SH-SY5Y (cell line): ENCODE measurements around the gene THSD4.

Experiments
- GATA2 ChIP-seq: IDR thresholded peaks from 2 replicates; pipeline ENCODE4 v1.6.1; 2011; ENCODE audit warnings: mild to moderate bottlenecking, low read depth, low read length
- GATA3 ChIP-seq: IDR thresholded peaks from 2 replicates; pipeline ENCODE4 v1.6.1; 2011; ENCODE audit warnings: low read depth, mild to moderate bottlenecking, low read length, moderate library complexity

Gene THSD4

DNA sequence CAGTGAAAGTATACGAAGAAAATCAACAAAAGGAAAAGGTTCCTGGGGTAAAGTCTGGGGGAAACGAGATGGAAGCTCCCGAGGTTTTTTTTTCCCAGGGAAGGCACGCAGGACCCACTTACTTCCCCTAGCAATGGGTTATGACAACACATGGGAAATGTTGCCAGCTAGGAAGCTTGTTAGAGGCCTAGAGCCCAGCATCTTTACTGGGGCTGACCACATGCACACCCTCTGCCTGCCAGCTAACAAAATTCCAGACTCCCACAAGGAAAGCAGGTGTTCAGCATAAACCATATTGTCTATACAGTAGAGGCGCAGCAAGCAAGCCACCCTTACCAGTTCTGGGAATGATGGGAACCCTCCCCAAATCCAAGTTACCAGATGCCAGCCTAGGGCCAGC, 436.3 kb downstream of the THSD4 start:
- TF ChIP-seq GATA2, result no peak
- no peak for TF ChIP-seq GATA3

DNA sequence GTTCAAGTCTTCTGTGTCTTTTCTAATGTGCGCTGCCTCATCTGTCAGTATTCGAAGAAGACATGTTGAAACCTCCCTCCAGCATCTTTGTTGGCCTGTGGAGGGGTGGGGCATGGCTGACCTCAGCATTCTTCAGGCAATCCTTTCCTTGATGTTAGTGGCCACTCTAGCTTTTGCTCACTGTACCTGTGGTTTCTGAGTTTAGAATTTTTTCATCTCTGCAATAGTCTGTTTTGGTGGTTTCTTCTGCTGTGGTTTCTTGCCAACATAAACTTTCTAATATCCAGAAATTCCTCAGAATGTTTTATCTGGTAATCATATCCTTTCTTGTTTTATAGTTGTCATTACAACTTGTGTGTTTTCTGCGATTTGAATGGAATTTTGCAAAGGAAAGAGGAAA, 443.8 kb downstream of the THSD4 start:
- TF ChIP-seq GATA2, result no peak
- TF ChIP-seq GATA3, result no peak

DNA sequence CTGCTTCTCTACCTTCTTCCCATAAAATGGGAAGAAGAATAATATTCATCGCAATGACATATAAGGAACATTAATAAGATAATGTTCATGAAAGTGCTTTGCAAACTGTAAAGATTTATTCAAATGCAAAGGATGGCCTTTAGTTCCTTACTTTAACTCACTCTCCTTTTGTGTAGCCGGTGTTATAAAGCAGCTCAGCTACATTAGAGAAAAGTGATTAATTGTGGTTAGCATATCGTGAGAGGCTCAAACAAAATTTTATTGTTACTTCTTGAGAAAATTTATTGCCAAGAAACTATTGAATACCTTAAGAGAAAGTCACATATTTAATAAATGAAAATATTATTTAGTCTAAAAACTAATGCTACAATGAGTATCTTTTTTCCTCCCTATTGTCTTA, 444.3 kb downstream of the THSD4 start:
- TF ChIP-seq GATA3 (no peak), GATA2 (no peak)

DNA sequence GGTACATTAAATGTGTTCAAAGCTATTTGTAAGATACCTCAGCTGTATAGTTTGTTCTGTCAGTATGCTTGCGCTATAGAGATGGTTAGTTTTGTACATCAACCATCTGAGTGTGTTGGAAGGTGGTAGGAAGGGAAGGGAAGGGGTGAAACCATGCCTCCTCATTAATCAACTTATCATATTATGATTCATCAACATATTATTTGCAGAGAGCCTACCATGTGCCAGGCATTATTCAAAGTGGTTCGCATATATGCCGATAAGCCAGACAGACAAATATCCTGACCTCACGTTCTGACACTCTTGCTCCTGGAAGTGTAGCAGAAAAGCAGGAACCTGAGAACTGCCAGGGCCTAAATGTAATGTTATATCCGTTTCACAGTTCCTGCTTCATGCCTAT, 447.0 kb downstream of the THSD4 start:
- TF ChIP-seq GATA3 (no peak), GATA2 (no peak)

DNA sequence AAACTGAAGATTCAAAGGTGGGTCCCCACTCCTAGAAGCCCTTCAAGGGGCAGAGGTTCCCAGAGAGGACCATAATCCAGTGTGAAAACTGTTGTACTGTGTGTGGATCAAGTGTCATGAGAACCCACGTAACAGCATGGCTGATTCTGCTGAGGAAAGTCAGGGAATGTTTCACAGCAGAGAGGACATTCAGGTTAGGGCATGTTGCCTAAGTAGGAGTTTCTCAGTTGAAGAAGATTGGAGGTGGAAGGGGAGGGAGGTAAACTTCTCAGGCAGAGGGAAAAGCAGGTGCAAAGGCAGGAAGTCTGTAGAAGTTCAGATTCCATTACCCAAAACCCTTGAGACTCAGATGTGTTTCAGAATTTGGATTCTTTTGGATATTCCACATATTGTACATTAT, 448.9 kb downstream of the THSD4 start:
- TF ChIP-seq GATA3, result no peak
- no peak for TF ChIP-seq GATA2

DNA sequence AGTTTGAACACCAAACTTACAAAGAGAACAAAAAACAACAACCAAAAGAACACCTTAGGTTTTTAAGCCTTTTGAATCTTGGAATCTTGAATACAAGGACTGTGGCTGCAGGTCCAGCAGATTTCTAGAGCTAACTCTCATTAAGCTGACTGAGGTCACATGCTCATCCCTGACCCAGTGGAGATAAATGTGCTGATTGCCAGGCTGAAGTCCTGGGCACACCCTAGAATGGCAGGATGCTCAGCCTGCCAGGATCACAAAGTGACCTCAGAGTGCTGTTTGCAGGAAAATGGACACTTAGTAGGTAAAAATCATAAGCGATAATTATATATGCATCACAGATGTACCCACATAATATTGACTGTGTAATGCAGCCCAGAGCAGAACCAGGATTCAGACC, 449.7 kb downstream of the THSD4 start:
- TF ChIP-seq GATA3, result no peak
- no peak for TF ChIP-seq GATA2

DNA sequence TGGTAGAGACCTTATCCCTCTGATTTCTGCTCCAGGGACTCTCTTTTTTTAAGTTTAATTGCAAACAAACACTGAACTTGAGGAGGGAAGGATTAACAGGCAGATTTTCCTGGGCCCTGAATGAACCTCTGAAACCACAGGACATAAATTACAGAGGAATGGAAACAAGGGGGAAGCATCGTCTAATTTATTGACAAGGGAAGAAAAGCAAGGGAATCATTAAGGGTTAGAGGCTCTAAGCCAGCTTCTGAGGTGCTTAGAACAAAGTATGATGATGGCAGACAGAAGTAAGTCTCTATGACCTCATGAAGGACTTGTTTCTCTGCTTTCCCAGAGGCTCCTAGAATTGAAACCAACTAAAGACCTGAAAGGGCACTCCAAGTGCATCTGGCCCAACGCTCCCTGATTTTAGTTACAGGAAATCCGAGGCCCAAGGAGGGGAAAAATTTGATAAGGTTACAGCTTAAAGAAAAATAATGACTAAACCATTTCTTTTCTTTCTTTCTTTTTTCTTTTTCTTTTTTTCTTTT, 450.4 kb downstream of the THSD4 start:
- no peak for TF ChIP-seq GATA2
- no peak for TF ChIP-seq GATA3

DNA sequence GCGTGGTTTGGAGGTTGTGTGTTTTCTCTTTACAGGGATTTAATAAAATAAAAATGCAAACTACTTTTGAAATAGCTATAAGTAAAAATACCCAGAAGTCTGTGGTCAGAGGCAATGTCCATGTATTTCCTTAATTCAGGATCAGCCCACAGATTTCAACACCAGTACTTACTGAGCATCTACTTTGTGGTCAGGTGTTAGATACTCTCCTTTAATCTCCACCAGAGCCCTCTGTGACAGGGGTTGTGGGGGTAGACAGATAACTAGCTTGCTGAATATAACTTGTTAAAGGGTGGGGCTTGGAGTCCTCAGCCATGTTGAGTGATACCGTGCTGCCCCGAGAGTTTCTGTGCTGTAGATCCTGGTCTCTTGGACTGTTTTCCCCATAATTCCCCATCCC, 451.0 kb downstream of the THSD4 start:
- no peak for TF ChIP-seq GATA3
- no peak for TF ChIP-seq GATA2

DNA sequence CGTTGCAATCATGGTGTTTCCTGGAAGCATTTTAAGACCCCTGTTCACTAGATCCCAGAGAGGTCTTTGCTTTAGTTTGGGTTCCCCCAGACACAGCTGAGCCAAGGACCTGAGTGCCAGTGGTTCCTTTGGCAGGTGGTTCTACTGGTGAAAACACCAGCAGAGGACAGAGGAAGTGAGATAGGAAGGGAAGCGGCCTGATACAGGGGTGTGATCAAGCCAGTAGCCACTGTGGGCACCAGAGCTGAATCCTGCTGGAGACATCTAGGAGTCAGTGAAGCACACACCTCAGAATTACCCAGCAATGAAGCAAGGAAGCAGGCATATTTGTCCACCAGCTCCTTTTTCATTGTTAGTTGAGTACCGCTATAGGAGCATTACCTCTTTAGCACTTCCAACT, 451.9 kb downstream of the THSD4 start:
- TF ChIP-seq GATA3, result no peak
- no peak for TF ChIP-seq GATA2

DNA sequence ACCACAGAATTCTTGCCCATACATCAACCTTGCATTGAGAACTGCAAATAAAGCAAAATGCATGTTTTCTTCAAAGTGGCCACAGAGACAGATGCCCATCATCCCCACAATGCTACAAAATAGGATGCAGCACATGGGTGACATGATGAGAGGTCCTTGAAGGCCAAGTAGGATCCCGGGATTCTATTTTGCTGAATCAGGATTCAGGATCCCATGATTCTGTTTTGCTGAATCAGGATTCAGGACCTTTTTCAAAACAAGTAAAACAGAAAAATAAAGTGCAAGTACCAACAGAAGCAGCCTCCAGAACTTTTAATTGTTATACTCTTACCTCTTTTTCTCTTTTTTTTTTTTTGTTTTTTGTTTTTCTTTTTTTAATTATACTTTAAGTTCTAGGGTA, 453.0 kb downstream of the THSD4 start:
- TF ChIP-seq GATA2 (no peak), GATA3 (no peak)

DNA sequence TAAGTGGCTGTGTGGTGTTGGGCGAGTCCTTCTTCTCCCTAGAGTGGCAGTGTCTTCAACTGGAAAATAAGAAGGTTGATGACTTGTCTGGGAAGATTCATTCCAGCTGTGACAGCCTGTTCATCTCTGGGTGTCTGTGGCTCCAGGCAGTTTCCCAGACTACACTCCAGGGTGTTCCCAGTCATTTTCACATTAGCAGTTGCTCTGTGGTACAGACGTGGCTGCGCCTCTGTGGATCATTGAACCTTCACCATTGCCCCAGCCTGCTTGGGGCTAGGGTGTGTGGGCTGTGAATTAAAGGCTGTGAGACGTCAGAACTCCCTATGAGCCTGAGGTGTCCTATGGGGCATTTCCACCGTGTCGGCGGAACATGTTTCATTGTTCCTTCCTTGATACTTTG, 455.5 kb downstream of the THSD4 start:
- TF ChIP-seq GATA2 (no peak), GATA3 (no peak)

DNA sequence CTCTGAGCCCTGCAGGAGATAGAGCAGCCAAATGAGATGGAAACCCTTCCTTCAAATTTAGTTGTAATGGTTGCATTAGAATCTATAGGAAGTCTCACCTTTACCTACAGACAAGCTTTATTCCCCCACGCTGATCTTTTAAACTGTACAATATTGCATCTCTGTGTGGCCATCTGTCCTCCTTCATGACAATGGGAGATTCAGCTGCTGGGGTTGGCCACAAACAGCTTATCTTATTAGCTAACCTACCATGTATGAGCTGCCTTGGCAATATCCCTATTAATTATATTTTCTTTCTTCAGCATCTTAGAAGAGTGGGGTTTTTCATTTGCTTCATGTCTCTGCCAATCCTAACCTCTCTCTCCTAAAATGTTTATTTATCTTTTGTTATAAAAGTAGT, 456.4 kb downstream of the THSD4 start:
- TF ChIP-seq GATA2 (no peak), GATA3 (no peak)

DNA sequence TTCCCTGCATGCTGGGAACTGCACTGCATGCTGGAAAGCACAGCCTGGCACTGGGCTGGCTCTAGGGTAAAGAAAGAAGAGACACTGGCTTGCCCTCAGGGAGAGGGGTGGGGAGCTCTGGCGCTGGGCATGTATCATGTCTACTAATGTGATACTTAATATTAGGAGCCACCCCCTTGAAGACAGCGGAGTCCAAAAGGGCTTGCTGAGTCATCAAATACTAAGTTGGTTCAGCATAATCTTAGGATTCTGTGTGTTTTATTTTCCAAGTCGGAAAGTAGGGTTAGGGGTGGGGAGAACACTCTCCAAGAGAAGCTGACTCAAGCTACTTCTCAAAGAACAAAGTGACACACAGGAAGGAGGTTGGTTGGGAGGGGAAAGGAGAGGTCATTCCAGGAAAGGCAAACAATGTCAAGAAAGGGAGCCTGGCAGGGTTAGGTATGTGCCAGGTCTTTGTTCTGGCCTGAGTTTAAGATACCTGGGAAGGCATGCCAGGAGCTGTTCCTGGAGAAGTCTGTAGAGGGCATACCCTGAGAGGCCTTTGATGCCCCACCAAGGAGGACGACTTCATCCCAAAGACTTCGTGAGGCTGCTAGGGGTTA, 457.3 kb downstream of the THSD4 start:
- TF ChIP-seq GATA2 (no peak), GATA3 (no peak)

DNA sequence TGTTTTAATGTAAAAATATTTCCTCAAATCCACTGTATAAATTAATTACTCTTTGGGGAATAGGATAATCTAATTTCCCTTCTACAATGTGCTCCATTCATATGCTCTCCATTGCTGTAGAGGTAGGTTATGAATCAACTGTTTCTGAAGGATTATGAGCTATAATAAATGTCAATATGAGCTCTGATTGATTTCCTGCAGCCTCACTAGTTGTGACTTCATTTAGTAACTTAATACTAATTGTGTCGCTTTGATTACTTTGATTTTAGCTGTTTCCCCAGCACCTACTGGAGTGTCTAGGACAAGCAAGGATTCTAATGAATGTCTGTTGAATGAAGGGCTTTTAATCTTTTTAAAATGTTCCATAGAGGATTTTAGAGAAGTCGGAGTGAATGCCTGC, 458.3 kb downstream of the THSD4 start:
- TF ChIP-seq GATA3 (no peak), GATA2 (no peak)

DNA sequence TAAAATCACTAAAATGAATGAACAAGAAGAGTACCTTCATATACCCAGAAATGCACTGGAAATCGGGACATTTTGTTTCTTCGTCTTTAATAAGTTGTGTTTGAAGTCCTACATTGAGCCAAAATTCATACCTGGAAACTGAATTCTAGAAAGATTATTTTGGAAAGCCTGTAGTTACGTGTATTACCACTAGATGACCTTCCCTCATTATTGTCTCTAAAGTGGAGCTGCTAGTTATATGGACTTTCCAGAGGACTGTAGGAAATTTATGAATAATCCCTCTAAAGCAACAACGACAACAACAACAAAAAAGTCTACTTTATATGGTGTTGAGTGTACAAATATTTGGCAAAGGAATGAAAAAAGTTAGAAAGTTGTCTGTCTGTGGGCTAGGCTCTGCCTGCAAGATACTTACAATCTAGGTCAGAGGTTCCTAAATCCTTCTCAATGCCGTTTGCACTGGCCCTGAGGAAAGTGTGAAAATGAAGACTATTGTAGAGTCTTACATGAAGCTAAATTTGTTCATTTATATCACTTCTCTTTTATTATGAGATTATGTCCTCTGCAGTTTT, 460.3 kb downstream of the THSD4 start:
- TF ChIP-seq GATA2 (no peak), GATA3 (no peak)
